ENCODE measurements around the gene DOCK4. TPM values are rescaled to one million over a fixed set of nuclear protein-coding genes. Genes with fewer than 3 reads are reported as not detected.

The DOCK4 gene
- total RNA-seq, 1 donor from 2014 or later, result 44.1 TPM

DNA sequence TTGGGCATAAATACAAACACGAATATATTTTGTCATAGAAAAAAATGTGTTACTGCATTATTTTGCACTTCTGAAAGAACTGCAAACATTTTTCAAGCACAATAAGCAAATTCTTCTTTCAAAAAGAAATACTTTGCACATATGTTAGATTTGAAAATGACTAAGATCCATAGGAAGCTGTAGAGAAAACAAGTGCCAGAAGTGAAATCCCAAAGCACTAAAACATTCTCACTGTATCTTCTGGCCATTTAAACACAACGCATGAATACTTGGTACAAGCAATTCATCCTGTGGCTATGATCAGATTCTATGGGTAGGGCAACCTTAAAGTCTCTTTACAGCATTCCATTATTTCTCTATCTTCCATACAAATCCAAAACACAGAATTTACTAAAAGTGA is 418.5 kb downstream of the DOCK4 start:
- no peak for DNase-seq (ENCODE audit: extremely low spot score, unreplicated experiment)
- Mint-ChIP-seq H3K36me3 (ENCODE audit: unreplicated experiment) (peaks cover 38% of the 10 kb centered on the region), H3K27ac (ENCODE audit: unreplicated experiment) (no peak overlapping the region), H3K27me3 (ENCODE audit: unreplicated experiment) (no peaks in the 10 kb centered on the region), H3K4me1 (ENCODE audit: unreplicated experiment) (no peaks in the 10 kb centered on the region), H3K9me3 (ENCODE audit: unreplicated experiment) (no peaks in the 10 kb centered on the region), H3K4me3 (ENCODE audit: unreplicated experiment) (no peak overlapping the region)
- TF ChIP-seq, protein P1, sequence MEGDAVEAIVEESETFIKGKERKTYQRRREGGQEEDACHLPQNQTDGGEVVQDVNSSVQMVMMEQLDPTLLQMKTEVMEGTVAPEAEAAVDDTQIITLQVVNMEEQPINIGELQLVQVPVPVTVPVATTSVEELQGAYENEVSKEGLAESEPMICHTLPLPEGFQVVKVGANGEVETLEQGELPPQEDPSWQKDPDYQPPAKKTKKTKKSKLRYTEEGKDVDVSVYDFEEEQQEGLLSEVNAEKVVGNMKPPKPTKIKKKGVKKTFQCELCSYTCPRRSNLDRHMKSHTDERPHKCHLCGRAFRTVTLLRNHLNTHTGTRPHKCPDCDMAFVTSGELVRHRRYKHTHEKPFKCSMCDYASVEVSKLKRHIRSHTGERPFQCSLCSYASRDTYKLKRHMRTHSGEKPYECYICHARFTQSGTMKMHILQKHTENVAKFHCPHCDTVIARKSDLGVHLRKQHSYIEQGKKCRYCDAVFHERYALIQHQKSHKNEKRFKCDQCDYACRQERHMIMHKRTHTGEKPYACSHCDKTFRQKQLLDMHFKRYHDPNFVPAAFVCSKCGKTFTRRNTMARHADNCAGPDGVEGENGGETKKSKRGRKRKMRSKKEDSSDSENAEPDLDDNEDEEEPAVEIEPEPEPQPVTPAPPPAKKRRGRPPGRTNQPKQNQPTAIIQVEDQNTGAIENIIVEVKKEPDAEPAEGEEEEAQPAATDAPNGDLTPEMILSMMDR (IDR thresholded peaks at IDR 0.05), result no peak

DNA sequence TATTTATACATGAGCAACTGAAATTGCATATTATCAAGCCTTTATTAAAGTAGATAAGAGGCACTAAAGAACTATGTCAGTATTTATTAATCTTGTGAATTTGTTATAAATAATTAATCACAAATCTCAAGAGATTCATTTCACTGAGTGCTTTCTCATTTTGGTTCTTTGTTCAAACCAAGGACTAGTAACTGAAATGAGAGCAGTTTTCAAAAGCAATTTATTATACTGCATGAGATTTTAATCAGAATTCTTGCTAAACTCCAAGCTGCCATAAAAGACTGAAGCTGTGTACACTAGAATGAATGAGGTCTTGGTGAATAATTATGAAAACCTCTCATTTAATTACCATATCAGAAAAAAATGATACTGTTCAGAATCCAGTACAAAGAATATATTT is 419.1 kb downstream of the DOCK4 start:
- H3K27ac Mint-ChIP-seq (ENCODE audit: unreplicated experiment), result no peak overlapping the region
- DNase-seq (ENCODE audit: extremely low spot score, unreplicated experiment), result no peak
- no peak overlapping the region for H3K4me3 Mint-ChIP-seq (ENCODE audit: unreplicated experiment)
- H3K27me3 Mint-ChIP-seq (ENCODE audit: unreplicated experiment), result no peaks in the 10 kb centered on the region
- TF ChIP-seq, protein P1 (IDR thresholded peaks at IDR 0.05), result no peak
- H3K4me1 Mint-ChIP-seq (ENCODE audit: unreplicated experiment), result no peaks in the 10 kb centered on the region
- H3K9me3 Mint-ChIP-seq (ENCODE audit: unreplicated experiment), result no peaks in the 10 kb centered on the region
- peaks cover 40% of the 10 kb centered on the region for H3K36me3 Mint-ChIP-seq (ENCODE audit: unreplicated experiment)

DNA sequence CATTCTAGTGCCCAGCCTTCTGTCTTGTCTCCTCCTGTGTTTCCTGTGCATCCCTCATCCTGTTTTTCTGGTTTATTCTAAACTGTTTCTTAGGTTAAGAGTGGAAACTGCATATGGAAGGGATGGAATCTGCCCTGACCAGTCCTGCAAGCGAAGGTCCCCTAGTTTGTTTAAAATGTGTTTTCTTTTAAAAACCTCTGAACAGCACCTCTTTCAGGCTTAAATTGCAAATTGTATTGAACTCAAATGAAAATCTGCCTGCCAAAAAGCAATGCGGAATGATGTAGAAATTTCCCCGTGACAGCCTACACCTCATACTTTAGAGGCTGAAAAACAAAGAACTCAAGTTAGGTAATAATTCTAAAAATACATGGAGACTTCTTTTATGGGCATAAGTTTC is 421.1 kb downstream of the DOCK4 start:
- Mint-ChIP-seq H3K36me3 (ENCODE audit: unreplicated experiment) (peaks cover 52% of the 10 kb centered on the region), H3K27ac (ENCODE audit: unreplicated experiment) (no peak overlapping the region), H3K4me1 (ENCODE audit: unreplicated experiment) (no peaks in the 10 kb centered on the region), H3K9me3 (ENCODE audit: unreplicated experiment) (no peaks in the 10 kb centered on the region), H3K27me3 (ENCODE audit: unreplicated experiment) (no peaks in the 10 kb centered on the region), H3K4me3 (ENCODE audit: unreplicated experiment) (no peak overlapping the region)
- TF ChIP-seq, protein P1 (IDR thresholded peaks at IDR 0.05), result no peak
- DNase-seq (ENCODE audit: extremely low spot score, unreplicated experiment), result no peak

DNA sequence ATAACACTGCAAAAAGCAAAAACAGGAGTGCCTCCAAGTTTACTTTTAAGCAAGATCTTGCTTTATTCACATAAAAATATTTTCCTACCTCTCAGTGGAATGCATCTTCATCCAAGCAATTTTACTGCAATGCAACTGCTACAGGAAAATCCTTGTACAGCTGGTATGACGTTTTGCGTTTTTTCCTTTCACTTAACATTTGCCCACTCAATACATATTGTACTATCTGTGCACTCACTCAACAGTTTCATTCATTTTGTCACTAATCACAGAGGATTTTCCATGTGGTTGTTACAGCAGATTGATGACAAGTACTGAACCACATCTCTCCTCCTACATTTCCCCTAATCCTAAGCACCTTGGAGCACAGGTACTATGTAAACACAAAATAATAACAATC is 421.9 kb downstream of the DOCK4 start:
- TF ChIP-seq, protein P1 (IDR thresholded peaks at IDR 0.05), result no peak
- no peaks in the 10 kb centered on the region for H3K4me1 Mint-ChIP-seq (ENCODE audit: unreplicated experiment)
- DNase-seq (ENCODE audit: extremely low spot score, unreplicated experiment), result no peak
- H3K4me3 Mint-ChIP-seq (ENCODE audit: unreplicated experiment), result no peak overlapping the region
- H3K9me3 Mint-ChIP-seq (ENCODE audit: unreplicated experiment), result no peaks in the 10 kb centered on the region
- no peak overlapping the region for H3K27ac Mint-ChIP-seq (ENCODE audit: unreplicated experiment)
- peaks cover 51% of the 10 kb centered on the region for H3K36me3 Mint-ChIP-seq (ENCODE audit: unreplicated experiment)
- H3K27me3 Mint-ChIP-seq (ENCODE audit: unreplicated experiment), result no peaks in the 10 kb centered on the region

DNA sequence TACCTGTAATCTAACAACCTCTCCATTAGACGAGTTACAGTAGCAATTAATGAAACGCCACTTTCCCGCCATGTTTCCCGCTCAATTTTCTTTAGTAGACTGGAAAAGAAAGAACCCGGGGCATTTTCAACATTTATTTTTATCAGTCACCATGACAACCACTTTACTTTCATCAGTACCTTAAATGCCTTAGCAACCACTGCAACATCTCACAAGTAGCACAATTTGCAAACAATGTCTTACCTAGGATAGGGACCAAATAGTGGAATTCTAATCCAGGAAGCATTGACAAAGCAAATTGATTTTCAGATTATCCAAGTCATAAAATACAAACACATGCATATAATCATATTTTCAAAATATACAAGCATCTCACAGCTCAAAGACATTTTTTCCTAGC is 422.3 kb downstream of the DOCK4 start:
- no peaks in the 10 kb centered on the region for H3K9me3 Mint-ChIP-seq (ENCODE audit: unreplicated experiment)
- no peak overlapping the region for H3K4me3 Mint-ChIP-seq (ENCODE audit: unreplicated experiment)
- TF ChIP-seq, protein P1 (IDR thresholded peaks at IDR 0.05), result no peak
- DNase-seq (ENCODE audit: extremely low spot score, unreplicated experiment), result no peak
- no peaks in the 10 kb centered on the region for H3K4me1 Mint-ChIP-seq (ENCODE audit: unreplicated experiment)
- H3K36me3 Mint-ChIP-seq (ENCODE audit: unreplicated experiment), result peaks cover 48% of the 10 kb centered on the region
- no peaks in the 10 kb centered on the region for H3K27me3 Mint-ChIP-seq (ENCODE audit: unreplicated experiment)
- no peak overlapping the region for H3K27ac Mint-ChIP-seq (ENCODE audit: unreplicated experiment)

All from osteocyte (in vitro differentiated cells).